H7 (cell line): Measurements from ENCODE around the gene CAPN1. TPM values are rescaled to one million over a fixed set of nuclear protein-coding genes. Genes with fewer than 3 reads are reported as not detected.
"Not testable (repeated sequence)": the region's sequence is repeated elsewhere in the genome, so short reads cannot be mapped to it uniquely, and the experiment has no call there.

Source experiments
- DNase-seq: peaks from one replicate; pipeline ENCODE4 v3.0.0; 2012
- H3K27me3 ChIP-seq: 2 replicates; pipeline ENCODE4 v1.6.0; 2011; ENCODE audit warnings: mild to moderate bottlenecking, low read length; ENCODE audit not compliant: control insufficient read depth, insufficient read depth
- H3K36me3 ChIP-seq: replicated peaks from 2 replicates; pipeline ENCODE4 v1.5.1; 2011; ENCODE audit warnings: low read length; ENCODE audit not compliant: control insufficient read depth, insufficient read depth
- H3K4me3 ChIP-seq: 2 replicates; pipeline ENCODE4 v1.5.1; 2011; ENCODE audit warnings: low read depth, mild to moderate bottlenecking, control low read depth, low read length, moderate library complexity; ENCODE audit not compliant: insufficient read depth
- total RNA-seq: library from RNA; depleted of rRNA; stranded (reverse); fragments of >200 nt; shearing (Covaris generic); gene quantifications from 2 replicates; pipeline ENCODE4 v1.2.3, GENCODE V29; 2014

Gene CAPN1
- total RNA-seq, 1 experiment from 2014 or later = 165 TPM

- no peak for DNase-seq
- Histone ChIP-seq H3K36me3 (no peaks in the 10 kb centered on the region), H3K4me3 (no peak overlapping the region), H3K27me3 (no peaks in the 10 kb centered on the region)
Measured at GRCh38 chr11:65236194-65237059, 54.7 kb downstream of the CAPN1 start.

- not testable (repeated sequence) for H3K36me3 ChIP-seq
Measured at GRCh38 chr11:65238302-65238701, 56.6 kb downstream of the CAPN1 start.

DNA sequence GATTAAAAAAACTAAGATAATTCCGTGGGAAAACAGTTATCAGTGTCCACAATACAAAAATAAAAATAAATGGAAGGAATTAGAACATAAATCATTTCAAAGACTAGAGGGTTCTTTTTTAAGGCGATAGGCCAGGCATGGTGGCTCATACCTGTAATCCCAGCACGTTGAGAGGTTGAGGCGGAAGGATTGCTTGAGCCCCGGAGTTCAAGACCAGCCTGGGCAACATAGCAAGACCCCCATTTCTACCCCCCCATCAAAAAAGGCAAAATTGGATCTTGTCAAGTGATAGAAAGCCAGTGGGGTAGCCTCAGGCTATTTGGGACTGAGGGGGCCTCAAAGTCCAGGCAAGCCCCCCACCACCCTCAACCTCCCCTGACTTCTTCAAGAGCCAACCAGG, 59.4 kb downstream of the CAPN1 start:
- H3K27me3 ChIP-seq = no peaks in the 10 kb centered on the region
- no peak for DNase-seq
- H3K4me3 ChIP-seq = no peak overlapping the region
- no peaks in the 10 kb centered on the region for H3K36me3 ChIP-seq

More at GRCh38 chr11:65238302-65238701, 56.6 kb downstream of the CAPN1 start:
- not testable (repeated sequence) for H3K4me3 ChIP-seq, H3K27me3 ChIP-seq, DNase-seq

GRCh38 chr11:65241692-65242091, 60.0 kb downstream of the CAPN1 start:
- no peak overlapping the region for H3K4me3 ChIP-seq
- H3K27me3 ChIP-seq = no peaks in the 10 kb centered on the region
- no peak for DNase-seq
- H3K36me3 ChIP-seq = no peaks in the 10 kb centered on the region

DNA sequence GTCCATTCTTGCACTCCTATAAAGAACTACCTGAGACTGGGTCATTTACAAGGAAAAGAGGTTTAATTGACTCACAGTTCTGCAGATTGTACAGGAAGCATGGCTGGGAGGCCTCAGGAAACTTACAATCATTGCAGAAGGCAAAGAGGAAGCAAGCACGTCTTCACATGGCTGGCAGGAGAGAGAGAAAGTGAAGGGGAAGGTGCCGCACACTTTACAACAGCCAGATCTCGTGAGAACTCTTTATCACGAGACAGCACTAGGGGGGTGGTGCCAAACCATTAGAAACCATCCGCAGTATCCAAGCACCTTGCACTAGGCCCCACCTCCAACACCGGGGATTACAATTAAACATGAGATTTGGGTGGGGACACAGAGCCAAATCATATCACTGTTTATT, 60.7 kb downstream of the CAPN1 start:
- no peaks in the 10 kb centered on the region for H3K27me3 ChIP-seq
- H3K4me3 ChIP-seq = no peak overlapping the region
- H3K36me3 ChIP-seq = no peaks in the 10 kb centered on the region
- no peak for DNase-seq

DNA sequence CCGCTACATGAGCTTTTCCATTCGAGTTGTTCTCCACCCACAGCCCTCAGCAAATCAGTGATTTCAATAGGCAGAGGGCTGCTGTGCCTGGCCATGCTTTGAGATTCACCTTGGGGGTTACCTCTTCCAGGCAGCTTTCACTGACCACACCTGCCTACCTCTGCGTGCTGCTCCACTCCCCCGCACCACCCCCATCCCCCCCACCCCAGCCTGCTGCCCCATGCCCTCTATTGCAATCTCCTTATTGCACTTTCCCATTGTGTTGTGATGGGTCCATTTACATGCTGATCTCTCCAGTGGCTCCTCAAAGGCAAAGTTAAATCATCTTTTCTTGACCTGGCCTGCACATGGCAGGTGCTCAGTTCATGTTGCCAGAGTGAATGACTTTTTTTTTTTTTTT, 62.1 kb downstream of the CAPN1 start:
- Histone ChIP-seq H3K27me3 (no peaks in the 10 kb centered on the region), H3K4me3 (no peak overlapping the region), H3K36me3 (no peaks in the 10 kb centered on the region)
- DNase-seq = peak; percentile 75

DNA sequence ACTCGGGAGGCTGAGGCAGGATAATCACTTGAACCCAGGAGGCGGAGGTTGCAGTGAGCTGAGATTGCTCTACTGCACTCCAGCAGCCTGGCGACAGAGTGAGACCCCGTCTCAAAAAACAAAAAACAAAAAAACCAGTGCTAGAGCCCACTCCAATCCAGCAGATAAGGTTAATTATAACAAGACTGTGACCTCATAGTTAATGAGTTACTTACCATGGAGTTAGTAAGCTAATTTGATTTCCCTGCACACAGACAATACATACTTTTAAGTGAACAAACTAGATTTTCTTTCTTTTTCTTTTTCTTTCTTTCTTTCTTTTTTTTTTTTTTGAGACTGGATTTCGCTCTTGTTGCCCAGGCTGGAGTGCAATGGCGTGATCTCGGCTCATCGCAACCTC, 63.3 kb downstream of the CAPN1 start:
- not testable (repeated sequence) for H3K4me3 ChIP-seq, H3K27me3 ChIP-seq, H3K36me3 ChIP-seq, DNase-seq

DNA sequence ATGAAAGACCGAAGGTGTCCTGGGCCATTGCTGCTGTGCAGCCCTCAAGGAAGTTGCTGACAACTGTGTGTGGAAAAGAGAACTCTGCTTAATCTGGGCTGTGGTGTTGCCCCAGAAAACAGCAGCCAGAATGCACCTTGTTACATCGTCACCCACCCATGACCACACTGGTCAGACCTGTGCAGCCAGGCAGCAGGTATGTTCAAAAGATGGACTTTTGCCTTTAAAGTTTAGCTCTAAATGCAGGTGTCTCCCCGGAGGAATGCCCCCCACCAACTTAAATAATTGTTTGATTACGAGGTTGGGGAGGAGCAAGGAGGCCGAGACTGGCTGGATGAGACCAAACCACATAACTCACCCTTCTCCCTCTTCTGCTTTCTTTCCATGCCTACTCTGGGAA, 64.8 kb downstream of the CAPN1 start:
- no peak overlapping the region for H3K4me3 ChIP-seq
- no peak for DNase-seq

GRCh38 chr11:65248184-65248710, 66.5 kb downstream of the CAPN1 start:
- H3K36me3 ChIP-seq, DNase-seq, H3K27me3 ChIP-seq, H3K4me3 ChIP-seq: not testable (repeated sequence)

More for the DNA sequence above, 64.8 kb downstream of the CAPN1 start:
- H3K36me3 ChIP-seq = no peaks in the 10 kb centered on the region
- no peaks in the 10 kb centered on the region for H3K27me3 ChIP-seq

GRCh38 chr11:65251476-65251875, 69.7 kb downstream of the CAPN1 start:
- Histone ChIP-seq H3K27me3 (no peaks in the 10 kb centered on the region), H3K4me3 (no peak overlapping the region), H3K36me3 (no peaks in the 10 kb centered on the region)
- no peak for DNase-seq

GRCh38 chr11:65254724-65255123, 73.0 kb downstream of the CAPN1 start:
- Histone ChIP-seq H3K36me3 (no peaks in the 10 kb centered on the region), H3K4me3 (no peak overlapping the region), H3K27me3 (no peaks in the 10 kb centered on the region)
- DNase-seq = no peak

DNA sequence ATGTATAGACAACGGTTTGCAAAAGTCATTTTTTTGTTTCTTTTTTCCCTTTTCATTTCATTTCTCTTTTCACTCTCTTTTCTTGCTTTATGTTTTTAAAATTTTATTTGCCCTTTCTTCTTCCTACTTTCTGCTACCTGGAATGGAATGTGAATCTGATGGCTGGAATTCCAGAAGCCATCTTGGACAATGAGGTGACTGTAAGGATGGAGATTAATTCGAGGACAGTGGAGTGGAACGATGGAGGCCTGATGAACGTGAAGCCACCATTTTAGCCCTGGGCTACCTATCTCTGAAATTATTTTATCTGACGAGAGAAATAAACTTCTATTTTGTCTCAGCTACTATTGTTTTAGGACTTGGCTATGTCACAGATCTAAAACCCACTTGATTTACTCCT, 77.3 kb downstream of the CAPN1 start:
- no peaks in the 10 kb centered on the region for H3K27me3 ChIP-seq
- DNase-seq = no peak

GRCh38 chr11:65260302-65260701, 78.6 kb downstream of the CAPN1 start:
- H3K27me3 ChIP-seq = no peaks in the 10 kb centered on the region
- H3K4me3 ChIP-seq = no peak overlapping the region
- H3K36me3 ChIP-seq = no peaks in the 10 kb centered on the region
- DNase-seq = no peak

More for the DNA sequence above, 77.3 kb downstream of the CAPN1 start:
- Histone ChIP-seq H3K4me3 (no peak overlapping the region), H3K36me3 (no peaks in the 10 kb centered on the region)

DNA sequence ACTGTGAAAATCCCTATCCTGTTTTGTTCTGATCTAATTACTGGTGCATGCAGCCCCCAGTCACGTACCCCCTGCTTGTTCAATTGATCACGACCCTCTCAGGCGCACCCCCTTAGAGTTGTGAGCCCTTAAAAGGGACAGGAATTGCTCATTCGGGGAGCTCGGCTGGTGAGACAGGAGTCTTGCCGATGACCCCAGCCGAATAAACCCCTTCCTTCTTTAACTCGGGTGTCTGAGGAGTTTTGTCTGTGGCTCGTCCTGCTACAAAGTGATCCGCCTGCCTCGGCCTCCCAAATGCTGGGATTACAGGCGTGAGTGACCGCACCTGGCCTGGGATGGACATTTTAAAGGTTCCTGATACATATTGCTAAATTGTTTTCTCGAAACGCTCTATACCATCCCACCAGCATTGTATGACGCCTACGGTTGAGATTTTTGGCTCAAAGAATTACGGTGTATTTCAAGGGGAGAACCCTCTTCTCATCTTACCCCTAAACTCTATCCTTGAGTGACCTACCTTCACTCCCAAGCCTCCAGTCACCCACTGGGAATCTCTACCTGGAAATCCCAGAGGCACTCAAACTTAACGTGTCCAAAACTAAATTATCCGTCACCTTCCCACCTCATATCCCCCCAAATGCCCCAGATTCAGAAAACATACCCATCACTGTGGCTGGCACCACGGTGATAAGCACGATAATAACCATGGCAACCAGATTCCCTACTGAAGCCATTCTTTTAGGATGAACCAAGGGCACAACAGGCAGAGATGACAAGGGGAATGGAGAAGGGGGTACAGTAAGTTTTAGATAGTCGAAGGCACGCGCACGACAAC, 79.2 kb downstream of the CAPN1 start:
- peak overlapping the region; percentile 84 for H3K4me3 ChIP-seq
- H3K27me3 ChIP-seq = no peaks in the 10 kb centered on the region
- DNase-seq = no peak
- H3K36me3 ChIP-seq = no peaks in the 10 kb centered on the region
